Activated CD4-positive, alpha-beta T cell treated with anti-CD3 and anti-CD28 coated beads for 24 hours (primary cell): Measurements from ENCODE around the gene BCLAF1.
"Not testable (repeated sequence)": the region's sequence is repeated elsewhere in the genome, so short reads cannot be mapped to it uniquely, and the experiment has no call there.

Experiments used
- DNase-seq, 2 donors: peaks; one replicate each; pipeline ENCODE4 v3.0.0-alpha.2; 2020; ENCODE audit warnings: low read depth in 2 of 2

Gene BCLAF1

DNA sequence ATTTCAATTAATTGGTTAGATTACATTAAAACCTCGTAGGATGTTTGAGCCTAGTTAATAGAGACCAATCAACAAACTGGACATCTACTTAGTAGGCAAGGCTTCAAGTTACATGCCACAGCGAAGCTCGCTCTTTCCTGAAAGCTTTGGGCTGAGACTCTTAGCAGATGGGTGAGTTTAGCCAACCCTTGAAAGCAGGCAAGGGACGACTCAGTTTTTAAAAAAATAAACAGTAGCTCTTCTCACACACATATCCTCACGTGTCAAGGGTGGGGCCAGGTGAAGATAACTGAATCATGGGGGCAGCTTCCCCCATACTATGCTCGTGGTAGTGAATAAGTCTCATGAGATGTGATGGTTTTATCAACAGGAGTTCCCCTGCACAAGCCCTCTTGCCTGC, 40.3 kb downstream of the BCLAF1 start:
- no peak for DNase-seq

DNA sequence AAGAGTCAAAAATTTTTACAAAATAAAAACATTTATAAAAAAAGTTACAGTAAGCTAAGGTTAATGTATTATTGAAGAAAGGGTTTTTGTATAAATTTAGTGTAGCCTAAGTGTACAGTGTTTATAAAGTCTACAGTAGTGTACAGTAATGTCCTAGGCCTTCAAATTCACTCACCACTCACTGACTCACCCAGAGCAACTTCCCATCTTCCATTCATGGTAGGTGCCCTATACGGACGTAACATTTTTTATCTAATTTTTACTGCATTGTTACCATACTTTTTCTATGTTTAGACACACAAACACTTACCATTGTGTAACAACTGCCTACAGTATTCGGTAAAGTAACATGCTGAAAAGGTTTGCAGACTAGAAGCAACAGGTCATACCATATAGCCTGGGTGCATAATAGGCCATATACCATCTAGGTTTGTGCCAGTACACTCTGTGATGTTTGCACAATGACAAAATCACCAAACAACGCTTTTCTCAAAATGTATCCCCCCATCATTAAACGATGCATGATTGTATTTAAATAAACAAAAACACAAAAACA, 45.5 kb downstream of the BCLAF1 start:
- no peak for DNase-seq

DNA sequence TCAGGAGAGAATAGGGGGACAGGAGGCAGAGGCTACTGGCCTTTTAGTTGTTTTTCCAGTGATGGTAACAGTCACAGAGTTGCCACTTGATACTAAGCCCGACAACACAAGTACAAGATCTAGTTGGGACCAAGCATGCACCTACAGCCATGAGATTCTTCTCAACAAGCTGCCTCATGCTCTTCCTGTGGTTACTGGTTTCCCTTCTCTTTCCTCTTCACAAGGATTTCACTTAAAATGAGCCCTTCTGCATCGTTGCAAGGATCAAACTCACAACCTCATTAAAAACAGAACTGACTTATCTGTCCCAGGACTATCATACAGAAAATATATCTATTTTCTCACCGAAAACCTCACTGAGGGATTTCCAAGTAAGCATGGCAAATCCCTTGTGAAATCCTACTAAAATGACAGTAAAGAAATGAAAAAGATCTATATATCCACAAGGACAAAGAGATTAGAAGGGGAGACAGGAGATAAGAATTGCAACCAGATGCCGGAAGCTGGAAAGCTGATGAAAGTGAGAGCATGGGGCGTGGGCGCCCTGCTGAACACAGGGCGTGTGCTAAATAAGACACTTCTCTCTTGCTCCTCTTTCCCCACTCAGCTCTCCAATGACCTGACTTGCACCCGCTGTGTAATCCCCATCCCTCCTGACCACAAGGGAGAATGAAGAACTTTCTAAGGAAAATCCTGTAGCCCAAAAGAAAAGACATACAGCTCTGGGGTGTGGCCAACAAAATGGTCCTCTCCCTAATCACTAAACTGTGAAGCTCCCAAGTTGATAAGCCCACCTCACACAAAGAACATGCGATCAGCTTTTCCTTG, 53.0 kb downstream of the BCLAF1 start:
- no peak for DNase-seq

DNA sequence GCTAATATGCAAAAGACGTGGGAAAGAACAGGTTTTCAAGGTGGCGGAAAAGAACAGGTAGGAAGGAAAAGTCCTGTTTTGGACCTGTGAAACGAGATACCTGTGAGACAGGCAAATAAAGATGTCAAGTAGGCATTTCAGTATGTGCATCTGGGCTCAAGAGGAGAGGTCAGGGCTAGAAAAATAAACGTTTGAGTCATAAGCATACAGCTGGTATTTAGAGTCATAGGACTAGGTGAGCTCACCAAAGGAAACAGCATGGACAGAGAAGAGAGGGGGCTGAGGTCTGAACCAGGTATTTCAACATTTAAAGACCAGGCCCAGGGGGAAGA, 54.4 kb downstream of the BCLAF1 start:
- no peak for DNase-seq

DNA sequence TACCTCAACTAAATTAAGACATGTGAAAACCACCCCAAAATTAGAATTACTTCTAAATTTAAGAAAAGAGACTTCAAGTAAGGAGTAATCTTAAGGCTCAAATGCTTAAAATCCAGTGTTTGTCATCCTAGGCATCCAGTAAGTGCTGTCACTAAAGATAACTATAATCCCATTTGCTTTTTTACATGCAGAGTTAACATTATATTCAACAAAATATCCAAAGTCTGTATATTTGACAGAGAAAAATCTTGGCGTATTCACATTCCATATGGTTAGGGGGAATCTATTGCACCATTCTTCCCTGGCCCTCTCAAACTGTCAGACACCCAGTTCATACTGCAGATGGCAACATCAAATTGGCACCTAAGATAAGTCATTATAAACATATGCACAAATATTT, 56.9 kb downstream of the BCLAF1 start:
- no peak for DNase-seq

DNA sequence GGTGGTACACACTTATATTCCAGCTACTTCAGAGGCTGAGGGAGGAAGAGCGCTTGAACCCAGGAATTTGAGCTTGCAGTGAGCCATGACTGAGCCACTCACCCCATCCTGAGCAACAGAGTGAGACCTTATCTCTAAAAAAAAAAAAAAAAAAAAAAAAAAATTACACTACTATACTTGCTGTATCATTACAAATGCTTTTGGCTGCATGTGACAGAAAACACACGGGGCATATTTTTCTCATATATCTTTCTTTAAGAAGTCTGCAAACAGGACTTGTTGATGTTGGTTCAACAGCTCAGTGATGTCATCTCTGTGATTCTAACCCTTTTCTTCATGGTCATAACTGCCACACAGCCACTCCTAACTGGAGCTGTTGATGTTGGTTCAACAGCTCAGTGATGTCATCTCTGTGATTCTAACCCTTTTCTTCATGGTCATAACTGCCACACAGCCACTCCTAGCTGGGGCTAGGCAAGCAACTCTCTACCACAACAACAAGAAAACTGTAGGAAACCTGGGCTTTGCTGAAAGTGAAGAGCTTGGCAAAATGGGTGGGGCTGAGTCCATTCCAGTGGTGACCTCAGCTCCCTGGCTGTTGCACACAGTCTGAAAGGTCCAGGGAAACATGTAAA, 59.3 kb downstream of the BCLAF1 start:
- no peak for DNase-seq

DNA sequence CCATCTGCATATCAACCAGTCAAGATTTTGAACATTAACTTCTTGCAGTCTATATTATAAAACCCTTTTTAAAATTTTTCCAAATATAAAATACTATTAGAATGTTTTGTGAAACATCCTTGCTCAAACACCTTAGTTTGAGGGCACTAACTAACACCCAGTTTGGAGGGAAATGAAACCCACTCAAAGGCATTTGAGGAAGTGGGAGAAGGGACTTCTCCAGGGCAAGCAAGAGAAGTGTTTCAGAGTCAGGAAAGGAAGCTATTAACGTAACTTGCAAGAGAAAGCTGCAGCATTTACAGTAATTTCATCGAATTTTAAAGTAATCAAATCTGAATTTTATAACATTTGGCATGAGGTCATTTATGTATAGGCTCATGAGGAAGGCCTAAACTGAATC, 60.8 kb downstream of the BCLAF1 start:
- DNase-seq, result no peak

DNA sequence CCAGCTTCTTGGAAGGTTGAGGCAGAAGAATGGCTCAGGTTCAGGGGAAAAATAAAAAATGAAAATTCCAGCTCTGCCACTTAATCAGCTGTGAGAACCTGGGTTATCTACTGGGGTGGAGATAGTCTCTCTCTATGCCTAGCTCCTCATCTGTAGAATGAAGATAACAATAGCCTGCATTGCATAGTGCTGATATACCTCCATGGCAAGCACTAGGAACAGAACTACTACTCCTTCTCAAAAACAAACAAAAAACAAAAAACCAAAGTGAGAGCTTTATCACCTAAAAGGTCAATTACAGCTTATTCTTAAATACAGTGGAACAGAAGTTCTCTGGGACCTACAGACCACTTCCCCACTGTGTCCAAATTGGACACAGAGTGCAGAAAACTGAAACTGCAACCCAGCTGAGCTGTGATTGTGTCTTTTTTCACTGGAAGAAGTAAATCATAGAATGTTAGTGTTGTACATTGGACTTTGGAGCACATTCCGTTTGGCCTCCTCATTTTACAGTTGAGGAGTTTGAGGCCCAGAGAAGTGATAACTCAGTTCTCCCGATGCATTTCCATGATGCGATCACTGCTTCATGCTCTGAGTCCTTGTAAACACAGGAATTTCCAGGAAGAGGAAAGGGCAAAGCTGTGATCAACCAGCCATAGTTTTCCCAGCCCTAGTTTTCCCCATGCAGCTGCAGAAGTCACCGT, 62.8 kb downstream of the BCLAF1 start:
- no peak for DNase-seq

DNA sequence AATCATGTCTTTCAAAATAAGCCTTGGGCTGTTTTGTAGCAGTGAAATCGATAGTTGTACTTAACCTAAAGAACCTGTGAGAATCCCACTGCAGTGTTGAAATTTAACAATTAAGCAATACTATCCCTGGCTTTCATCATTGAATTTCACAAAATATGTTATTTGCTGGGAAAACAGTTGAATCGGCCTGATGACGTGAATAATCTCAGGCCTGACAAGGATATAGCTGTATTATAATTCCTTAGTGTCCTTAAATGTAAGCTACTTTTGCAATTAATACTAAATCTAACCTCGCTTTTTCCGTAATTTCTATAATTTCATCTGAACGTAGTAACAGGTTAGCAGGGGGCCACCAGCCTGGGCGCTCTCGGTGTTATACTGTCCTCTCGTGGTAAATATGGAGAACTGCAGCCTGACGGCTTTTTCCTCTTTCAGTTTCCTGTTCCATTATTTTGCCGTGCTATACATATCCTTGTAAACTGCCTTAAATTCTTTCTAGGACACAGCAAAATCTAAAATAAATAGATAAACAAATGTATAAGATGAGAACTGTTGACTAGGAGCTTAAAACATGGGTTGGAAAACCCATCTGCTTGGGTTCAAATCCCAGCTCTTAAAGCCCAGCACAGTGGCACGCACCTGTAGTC, 63.5 kb downstream of the BCLAF1 start:
- DNase-seq, result peak; percentile 28 to 30

DNA sequence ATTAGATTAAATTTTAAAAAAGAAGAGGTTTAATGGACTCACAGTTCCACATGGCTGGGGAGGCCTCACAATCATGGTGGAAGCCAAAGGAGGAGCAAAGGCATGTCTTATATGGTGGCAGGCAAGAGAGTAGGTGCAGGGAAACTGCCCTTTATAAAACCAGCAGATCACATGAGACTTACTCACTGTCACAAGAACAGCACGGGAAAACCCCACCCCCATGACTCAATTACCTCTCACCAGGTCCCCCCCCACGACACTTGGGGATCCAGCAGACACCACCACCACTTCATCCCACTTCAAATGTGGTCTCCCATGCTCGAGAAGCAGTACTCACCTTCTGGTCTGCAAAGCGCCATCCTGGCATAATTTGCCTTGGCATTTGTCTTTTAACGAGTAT, 64.2 kb downstream of the BCLAF1 start:
- DNase-seq, result peak in 1 of 2 donors; percentile 29

DNA sequence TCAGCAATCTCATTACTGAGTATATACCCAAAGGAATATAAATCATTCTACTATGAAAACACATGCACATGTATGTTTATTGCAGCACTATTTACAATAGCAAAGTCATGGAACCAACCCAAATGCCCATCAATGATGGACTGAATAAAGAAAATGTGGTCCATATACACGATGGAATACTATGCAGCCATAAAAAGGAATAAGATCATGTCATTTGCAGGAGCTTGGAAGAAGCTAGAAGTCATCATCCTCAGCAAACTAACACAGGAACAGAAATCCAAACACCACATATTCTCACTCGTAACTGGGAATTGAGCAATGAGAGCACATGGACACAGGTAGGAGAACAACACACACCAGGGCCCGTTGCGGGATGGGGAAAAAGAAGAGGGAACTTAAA, 64.7 kb downstream of the BCLAF1 start:
- DNase-seq, result not testable (repeated sequence)

DNA sequence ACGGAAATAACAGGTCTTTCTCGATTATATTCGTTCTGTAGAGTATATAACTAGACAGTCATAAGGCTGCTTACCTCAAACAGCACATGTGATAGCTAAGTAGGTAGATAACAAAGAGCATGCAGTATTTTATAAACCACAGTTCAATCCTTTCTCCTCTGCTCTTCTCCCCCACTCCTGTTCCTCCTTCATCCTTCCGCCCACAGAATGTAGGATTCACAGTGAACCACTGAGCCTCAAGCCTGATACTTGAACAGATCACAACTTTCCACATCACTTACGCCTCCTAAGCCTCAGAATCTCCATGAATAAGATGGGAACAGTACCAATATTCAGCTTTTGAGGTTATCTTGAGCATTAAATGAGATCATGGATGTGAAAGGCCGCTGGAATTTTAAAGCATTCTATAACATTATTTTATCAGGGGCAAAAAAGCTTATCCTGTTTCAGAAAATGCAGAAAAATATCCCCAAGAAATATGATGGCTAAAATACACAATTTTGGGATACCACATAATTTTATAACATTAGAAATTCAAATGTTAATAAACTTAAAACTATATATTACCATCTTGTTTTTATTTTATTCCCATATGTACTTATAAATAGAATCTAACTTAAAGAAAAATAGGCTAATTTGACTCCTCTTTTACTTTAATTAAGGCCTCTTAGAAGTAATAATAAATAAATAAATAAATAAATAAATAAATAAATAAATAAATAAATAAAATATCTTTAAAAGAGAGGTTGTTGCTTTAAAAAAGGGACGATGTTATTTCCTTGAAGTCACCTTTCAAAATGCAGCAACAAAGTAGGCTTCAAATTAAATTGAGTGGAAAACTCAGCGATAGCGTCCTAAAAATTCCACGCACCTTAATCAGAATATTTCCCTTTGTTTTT, 72.9 kb downstream of the BCLAF1 start:
- DNase-seq, result no peak

DNA sequence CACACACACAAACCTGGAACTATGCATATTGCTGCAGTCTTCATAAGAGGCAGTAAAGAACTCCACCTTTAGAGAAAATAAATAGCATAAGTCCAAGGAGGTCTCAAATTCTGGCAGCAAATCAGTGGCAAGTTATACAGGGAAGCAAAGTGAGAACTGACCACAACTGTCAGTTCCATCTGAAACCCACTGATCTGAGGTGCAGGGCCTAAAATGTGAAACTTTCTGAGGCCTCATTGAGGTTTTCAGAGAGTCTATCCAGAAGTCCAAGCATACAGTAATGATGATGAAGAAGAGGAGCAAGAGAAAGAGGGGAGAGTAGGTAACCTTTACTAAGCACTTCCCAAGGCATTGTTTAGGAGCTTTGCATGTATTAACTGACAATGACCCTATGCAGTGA, 75.8 kb downstream of the BCLAF1 start:
- DNase-seq, result no peak

DNA sequence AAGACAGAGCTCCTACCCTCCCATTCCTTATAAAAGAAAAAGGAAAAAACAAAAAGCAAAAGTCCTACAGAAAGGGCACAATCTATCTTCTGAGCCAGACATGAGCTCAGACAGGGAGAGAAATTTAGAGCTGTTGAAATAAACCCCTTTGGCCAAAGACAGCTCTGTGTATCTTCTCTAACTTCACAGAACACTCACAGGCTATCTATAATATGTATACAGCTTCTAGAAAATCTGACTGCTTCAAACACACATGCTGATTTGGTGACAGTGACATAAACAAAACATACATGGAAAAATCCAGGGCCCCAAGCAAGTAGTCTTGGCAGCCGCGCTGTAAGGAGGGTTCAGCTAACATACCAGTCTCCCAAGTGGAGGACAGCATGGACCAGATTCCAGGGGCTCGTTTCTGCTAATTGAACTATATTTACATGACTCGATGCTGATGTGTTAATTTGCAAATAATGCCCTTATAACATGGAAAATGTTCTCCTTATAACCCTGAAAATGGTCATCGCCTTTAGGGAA, 76.6 kb downstream of the BCLAF1 start:
- no peak for DNase-seq

DNA sequence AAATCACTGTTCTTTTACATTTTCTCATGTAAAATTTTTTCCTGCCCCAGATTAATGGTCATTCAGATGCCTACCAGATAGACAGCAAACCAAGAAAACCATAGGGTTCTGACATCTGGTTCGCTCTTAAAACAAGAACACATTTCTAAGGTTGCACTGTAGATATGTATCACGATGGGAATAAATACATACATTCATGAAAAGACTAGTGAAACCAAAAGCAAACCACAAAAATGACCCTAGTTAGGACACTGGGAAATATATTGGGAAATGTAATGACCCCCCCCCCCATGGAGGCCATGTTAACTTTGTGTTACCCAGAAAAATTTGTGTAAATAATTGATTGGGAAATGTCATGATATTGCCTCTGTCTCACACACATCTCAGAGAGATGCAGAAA, 77.0 kb downstream of the BCLAF1 start:
- DNase-seq, result no peak

DNA sequence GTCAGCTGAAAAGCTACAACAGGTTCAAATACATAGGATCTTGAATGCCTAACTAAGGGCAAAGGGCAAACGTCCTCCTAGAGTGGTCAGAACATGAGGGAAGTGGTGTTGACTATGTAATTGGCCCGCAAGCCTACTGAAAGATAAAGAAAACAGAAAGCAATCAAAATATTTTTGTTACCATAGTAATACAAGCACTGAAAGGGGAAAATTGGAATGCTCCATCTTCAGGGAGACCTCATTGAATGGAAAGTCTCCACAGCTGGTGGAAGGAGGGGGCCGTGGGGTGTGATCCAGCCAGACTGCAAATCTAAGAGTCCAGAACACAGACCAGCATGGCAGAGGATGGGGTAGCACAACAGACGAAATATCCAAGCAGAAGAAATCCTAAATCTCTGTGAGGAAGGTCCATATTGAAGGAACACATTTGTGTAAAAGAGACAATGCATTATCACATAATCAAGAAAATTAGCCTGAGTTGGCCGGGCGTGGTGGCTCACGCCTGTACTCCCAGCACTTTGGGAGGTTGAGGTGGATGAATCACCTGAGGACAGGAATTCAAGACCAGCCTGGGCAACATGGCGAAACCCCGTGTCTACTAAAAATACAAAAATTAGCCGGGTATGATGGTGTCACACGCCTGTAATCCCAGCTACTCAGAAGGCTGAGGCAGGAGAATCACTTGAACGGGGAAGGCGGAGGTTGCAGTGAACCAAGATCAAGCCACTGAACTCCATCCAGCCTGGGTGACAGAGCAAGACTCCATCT, 79.1 kb downstream of the BCLAF1 start:
- DNase-seq, result no peak

DNA sequence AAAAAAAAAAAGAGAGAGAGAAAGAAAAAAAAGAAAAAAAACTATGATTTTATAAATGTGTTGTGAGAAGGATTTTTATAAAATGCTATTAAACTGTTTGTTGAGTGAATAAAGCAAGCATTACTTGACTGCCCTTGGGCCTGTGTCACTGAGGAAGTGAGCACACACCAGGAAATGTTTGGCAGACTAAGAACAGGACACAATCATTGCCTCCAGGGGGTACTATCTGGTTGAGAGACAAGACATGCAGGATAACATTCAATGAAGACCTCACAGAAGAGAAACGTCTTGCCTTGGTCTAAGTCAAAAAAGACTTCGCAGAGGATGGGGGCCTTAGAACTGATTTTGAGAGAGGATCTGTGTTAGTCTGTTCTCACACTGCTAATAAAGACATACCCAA, 80.2 kb downstream of the BCLAF1 start:
- no peak for DNase-seq

DNA sequence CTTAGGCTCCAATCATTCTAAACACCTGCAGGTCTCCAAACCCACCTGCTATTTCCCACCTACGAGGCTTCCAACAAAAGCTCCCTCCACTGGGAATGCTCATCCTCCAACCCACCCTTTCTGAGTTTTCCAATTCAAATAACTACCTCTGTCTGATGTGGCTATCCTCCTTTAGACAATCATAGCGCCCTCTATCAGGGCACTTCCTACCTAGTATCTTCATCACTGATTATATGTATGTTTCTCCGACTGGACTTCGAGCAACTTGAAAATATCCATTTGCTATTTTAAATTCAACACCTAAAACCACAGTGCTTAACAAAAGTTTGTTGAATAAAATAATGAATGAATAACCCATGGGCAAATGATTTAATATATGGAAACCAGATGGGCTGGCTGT, 80.9 kb downstream of the BCLAF1 start:
- no peak for DNase-seq
